Measurements from ENCODE around the gene ZHX3.

GRCh38 chr20:41345729-41346067 lies 28.2 kb upstream of the ZHX3 start:
- TF ChIP-seq CTCF (conservative IDR thresholded peaks at IDR 0.05 in 1 of 2, IDR thresholded peaks at IDR 0.05 in 1 of 2; ENCODE audit: low read depth in 1 of 2, low read length in 2 of 2) (no peak), EZH2 (IDR thresholded peaks at IDR 0.05; ENCODE audit: low read length, missing control alignments) (no peak)
